Measurements from ENCODE around the gene PHLDA2.

PHLDA2 gene

DNA sequence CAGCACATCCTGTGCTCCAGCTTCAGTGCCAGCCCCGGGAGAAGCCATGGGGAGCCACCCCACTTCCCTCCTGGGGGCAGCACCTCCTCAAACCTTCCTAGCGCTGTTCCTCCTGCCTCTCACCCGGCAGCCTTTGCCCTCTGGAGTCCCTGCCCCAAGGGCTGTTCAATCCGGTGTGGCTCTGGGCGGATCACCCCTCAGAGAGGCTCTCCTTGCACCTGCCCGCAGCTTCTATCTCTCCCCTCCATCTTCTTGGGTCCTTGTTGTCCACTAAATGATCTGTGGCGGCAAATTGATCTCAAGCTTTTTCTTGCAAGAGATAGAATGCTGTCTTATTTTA, 25.6 kb downstream of the PHLDA2 start:
- Histone ChIP-seq H3K9ac (ENCODE audit: low read length) (no peak overlapping the region), H3K36me3 (ENCODE audit: control insufficient read depth, insufficient read depth, low read length) (no peaks in the 10 kb centered on the region), H3K4me1 (ENCODE audit: control insufficient read depth, insufficient read depth, low read length) (peaks cover 3% of the 10 kb centered on the region), H3K27me3 (ENCODE audit: control insufficient read depth, insufficient read depth, low read length) (no peaks in the 10 kb centered on the region), H3K4me3 (ENCODE audit: low read length) (peak overlapping the region; percentile 82), H3K27ac (ENCODE audit: low read depth, low read length) (no peak overlapping the region)

DNA sequence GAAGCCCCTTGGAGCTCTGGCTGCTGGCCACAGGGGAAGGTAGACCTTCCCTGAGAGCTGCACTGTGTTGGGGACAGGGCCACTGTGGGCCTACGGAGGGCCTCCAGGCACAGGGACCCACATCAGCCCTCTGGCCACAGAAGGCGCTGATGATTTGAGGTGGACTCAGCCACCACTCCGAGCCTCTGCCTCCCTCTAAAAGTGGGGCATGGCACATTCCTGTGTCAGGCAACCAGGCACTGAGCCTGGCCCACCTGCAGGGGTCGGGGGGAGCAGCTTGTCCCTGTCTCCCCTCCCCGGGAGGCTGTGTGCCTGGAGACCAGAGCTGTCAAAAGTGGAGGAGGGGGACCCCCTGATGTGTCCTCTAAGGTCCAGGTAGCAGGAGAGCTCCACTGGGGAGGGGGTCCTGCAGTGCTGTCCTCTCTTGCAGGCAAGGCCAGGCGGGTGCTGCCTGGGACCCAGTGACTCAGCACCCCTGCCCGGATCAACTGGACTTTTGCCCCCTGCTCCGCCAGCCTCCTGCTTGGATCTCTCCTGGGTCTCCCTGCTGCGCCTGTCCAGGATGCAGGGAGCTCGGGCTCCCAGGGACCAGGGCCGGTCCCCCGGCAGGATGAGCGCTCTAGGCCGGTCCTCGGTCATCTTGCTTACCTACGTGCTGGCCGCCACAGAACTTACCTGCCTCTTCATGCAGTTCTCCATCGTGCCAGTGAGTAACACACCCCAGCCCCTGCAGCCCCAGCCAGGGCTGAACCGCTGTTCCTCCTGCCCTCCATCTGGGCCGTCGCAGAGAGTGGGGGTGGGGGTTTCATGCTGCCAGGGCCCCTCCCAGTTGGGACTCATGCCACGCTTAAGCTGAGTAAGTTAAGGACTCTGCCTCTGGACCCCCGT, 26.2 kb downstream of the PHLDA2 start:
- Histone ChIP-seq H3K9ac (ENCODE audit: low read length) (peak overlapping the region; percentile 51), H3K27ac (ENCODE audit: low read depth, low read length) (peak overlapping the region; percentile 17)

DNA sequence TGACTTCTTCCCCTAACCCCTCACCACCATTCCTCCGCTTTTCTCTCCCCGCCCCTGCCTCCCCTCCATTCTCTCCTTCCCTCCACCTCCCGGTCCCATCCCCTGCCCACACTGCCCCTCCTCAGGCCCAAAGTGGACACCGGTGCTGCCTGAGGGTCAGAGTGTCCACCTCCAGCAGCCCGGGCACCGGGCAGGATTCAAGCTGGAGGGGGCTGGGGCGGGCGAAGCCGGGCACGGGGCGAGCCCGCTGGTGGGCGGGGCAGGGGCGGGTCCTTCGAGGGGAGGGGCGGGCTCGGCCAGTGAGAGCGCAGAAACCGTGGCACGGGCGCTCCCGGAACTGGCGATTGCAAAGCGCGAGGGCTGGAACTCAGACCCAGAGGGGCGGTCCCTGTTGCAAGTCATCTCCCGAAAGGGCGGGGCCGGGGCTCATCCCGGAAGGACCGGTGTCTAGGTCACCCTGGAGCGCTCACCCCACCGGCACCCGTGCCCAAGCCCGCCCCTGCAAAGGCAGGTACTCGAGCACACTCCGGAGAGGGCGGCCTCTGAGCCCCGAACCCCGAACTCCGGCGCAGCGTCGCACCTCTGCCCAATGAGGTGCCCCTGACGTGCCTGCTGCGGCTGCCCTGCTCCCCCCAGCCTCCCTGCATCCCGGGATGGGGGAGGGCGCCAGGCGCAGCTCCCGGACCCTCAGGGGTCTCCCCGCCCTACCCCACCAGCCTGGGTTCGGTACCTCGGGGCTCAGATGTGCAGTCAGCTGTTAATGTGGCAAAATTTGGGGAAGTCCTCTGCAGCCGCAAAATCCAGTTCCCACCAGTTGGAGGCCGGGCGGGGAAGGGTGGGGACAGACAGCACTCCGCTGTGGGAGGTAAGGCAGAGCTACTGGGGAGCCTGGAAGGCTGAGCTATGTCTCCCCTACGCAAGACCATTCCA, 27.1 kb downstream of the PHLDA2 start:
- peak overlapping the region; percentile 51 for H3K9ac ChIP-seq (ENCODE audit: low read length)

More for the DNA sequence above, 26.2 kb downstream of the PHLDA2 start:
- Histone ChIP-seq H3K4me1 (ENCODE audit: control insufficient read depth, insufficient read depth, low read length) (peaks cover 3% of the 10 kb centered on the region), H3K27me3 (ENCODE audit: control insufficient read depth, insufficient read depth, low read length) (no peaks in the 10 kb centered on the region), H3K4me3 (ENCODE audit: low read length) (peak overlapping the region; percentile 82), H3K36me3 (ENCODE audit: control insufficient read depth, insufficient read depth, low read length) (no peaks in the 10 kb centered on the region)

DNA sequence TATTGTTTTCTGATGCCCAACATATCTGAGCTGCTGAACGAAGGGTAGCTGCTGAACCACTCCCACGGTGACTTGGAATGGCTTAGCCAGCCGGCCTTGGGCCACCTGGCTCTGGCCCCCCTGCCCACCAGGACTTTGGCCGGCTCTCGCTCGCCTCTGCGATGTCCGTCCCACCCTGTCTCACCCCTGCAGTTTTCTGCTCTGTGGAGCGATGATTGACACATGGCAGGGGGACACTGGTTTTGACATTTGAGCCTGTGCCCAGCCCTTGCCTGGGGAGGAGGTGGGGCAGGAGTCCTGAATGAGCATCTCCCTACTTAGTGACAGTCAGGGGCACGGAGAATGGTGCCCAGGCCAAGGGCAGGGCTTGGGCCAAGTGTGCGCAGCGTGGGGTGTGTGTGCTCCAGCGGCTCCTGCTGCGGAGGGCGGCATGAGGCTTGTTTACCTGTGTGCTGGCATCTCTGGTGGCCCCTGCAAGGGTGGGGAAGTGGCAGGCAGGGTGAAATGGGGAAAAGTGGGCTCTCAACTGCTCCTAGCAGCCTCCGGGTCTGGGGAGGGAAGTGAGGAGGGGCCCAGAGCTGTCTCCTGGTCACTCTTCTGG, 27.9 kb downstream of the PHLDA2 start:
- H3K27ac ChIP-seq (ENCODE audit: low read depth, low read length), result no peak overlapping the region
- H3K36me3 ChIP-seq (ENCODE audit: control insufficient read depth, insufficient read depth, low read length), result no peaks in the 10 kb centered on the region
- H3K4me1 ChIP-seq (ENCODE audit: control insufficient read depth, insufficient read depth, low read length), result peaks cover 3% of the 10 kb centered on the region
- no peak overlapping the region for H3K9ac ChIP-seq (ENCODE audit: low read length)
- H3K27me3 ChIP-seq (ENCODE audit: control insufficient read depth, insufficient read depth, low read length), result no peaks in the 10 kb centered on the region
- H3K4me3 ChIP-seq (ENCODE audit: low read length), result peak overlapping the region; percentile 57

More for the DNA sequence above, 27.1 kb downstream of the PHLDA2 start:
- Histone ChIP-seq H3K4me1 (ENCODE audit: control insufficient read depth, insufficient read depth, low read length) (peaks cover 3% of the 10 kb centered on the region), H3K4me3 (ENCODE audit: low read length) (peak overlapping the region; percentile 82), H3K36me3 (ENCODE audit: control insufficient read depth, insufficient read depth, low read length) (no peaks in the 10 kb centered on the region), H3K27me3 (ENCODE audit: control insufficient read depth, insufficient read depth, low read length) (no peaks in the 10 kb centered on the region), H3K27ac (ENCODE audit: low read depth, low read length) (peak overlapping the region; percentile 44)

DNA sequence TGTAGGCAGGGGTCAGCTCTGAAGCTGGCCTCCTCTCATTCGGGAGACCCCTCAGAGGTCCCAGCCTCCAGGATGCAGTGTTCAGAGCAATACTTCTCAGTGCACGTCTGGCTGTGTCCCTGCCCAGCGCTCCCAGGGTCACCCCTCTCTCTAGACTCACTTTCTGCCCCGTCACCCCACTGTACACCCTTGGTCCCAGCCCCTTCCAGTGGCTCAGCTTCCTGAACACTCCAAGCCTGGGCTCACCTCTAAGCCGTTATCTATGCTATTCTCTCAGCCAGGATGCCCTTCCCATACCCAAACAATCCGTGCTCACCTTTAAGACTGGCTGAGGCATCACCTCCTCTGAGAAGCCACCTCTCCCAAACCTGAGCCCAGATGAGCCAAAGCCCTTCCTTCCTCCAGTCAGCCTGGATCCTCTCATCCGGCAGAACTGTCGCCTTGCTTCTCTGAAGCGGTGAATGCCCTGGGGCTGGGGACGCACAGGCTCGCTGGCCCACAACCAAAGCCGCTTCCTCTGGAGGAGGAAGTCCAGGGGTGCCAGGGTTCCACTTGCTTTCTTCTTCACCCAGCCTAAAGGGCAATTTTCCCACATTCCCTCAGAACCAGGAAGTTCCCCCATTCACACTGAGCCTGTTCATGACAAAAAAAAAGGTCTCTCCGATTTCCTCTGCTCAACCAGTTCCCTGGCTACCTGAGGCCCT, 30.0 kb downstream of the PHLDA2 start:
- H3K27me3 ChIP-seq (ENCODE audit: control insufficient read depth, insufficient read depth, low read length), result no peaks in the 10 kb centered on the region
- peaks cover 3% of the 10 kb centered on the region for H3K4me1 ChIP-seq (ENCODE audit: control insufficient read depth, insufficient read depth, low read length)
- no peak overlapping the region for H3K4me3 ChIP-seq (ENCODE audit: low read length)
- no peak overlapping the region for H3K9ac ChIP-seq (ENCODE audit: low read length)
- no peaks in the 10 kb centered on the region for H3K36me3 ChIP-seq (ENCODE audit: control insufficient read depth, insufficient read depth, low read length)
- H3K27ac ChIP-seq (ENCODE audit: low read depth, low read length), result no peak overlapping the region

DNA sequence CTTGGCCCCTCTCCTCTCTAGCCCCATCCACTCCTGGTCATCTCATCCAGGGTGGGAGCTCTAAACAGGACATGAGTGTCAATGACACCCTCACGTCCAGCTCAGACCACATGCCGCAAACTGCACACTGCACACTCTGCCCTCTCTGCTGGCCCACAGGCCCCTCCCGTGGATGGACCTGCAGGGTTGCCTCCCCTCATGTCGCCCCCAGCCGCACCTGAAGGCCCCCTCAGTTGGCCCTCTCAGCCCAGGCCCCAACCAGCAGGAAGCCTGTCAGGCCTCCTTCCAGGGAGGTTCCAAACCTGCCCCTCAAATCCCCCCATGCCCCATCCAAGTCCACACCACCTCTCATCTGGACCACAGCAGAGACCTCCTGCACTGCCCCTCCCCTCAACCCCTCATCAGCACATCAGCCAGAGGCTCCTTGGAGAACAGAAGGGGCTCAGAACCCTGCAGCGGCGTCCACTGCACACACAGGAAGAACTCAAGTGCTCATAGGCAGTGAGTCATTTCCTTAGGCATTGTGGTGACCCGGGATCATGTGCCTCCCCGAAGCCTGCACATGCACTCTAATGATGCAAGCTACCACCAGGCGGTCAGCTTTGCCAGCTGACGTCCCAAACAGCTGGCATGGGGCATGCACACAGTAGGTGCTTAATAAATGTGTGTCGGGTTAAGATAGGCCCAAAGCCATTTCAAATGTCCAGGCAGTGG, 30.7 kb downstream of the PHLDA2 start:
- Histone ChIP-seq H3K4me3 (ENCODE audit: low read length) (no peak overlapping the region), H3K27ac (ENCODE audit: low read depth, low read length) (no peak overlapping the region), H3K27me3 (ENCODE audit: control insufficient read depth, insufficient read depth, low read length) (no peaks in the 10 kb centered on the region), H3K4me1 (ENCODE audit: control insufficient read depth, insufficient read depth, low read length) (peaks cover 3% of the 10 kb centered on the region), H3K36me3 (ENCODE audit: control insufficient read depth, insufficient read depth, low read length) (no peaks in the 10 kb centered on the region), H3K9ac (ENCODE audit: low read length) (no peak overlapping the region)

DNA sequence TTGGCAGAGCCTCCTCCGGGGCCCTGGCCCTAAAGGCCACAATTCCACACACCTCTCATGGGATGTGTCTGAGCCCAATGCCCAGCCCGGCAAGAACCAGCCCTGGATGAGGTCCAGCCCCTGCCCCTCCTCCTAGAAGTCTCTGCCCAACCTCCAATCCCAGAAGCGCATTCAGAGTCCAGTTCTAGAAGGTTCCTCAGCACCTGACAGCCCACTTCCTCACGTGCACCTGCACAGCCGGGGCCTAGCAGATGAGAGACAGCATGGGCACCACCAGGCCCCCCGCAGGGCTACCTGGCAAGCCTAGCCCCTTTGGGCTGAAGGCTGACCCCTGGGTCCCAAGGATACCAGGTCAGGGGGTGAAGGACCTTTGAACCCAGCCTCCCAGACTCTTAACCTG, 32.2 kb downstream of the PHLDA2 start:
- H3K4me1 ChIP-seq (ENCODE audit: control insufficient read depth, insufficient read depth, low read length), result no peaks in the 10 kb centered on the region
- no peak overlapping the region for H3K4me3 ChIP-seq (ENCODE audit: low read length)
- H3K27ac ChIP-seq (ENCODE audit: low read depth, low read length), result no peak overlapping the region
- no peaks in the 10 kb centered on the region for H3K36me3 ChIP-seq (ENCODE audit: control insufficient read depth, insufficient read depth, low read length)
- H3K27me3 ChIP-seq (ENCODE audit: control insufficient read depth, insufficient read depth, low read length), result no peaks in the 10 kb centered on the region
- no peak overlapping the region for H3K9ac ChIP-seq (ENCODE audit: low read length)

DNA sequence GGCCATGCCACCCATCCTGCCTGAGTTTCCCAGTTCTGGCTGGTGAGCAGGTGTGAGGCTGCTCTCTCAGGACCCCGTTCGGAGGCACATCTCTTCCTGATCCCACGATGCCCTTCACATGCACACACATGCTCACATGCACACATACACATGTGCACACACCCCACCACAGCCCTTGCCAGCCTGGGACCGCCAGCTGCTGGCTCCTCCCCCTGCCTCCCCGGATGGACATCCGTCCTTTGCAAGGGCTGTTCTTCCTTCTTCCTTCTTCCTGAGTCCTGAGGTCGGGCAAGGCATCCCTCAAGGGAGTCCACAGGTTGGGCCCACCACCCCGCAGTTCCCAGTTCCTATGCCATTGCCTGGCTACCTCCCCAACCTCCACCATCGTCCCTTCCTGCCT, 33.2 kb downstream of the PHLDA2 start:
- peaks cover 4% of the 10 kb centered on the region for H3K4me1 ChIP-seq (ENCODE audit: control insufficient read depth, insufficient read depth, low read length)
- H3K4me3 ChIP-seq (ENCODE audit: low read length), result no peak overlapping the region
- no peak overlapping the region for H3K27ac ChIP-seq (ENCODE audit: low read depth, low read length)
- H3K9ac ChIP-seq (ENCODE audit: low read length), result no peak overlapping the region
- no peaks in the 10 kb centered on the region for H3K27me3 ChIP-seq (ENCODE audit: control insufficient read depth, insufficient read depth, low read length)
- H3K36me3 ChIP-seq (ENCODE audit: control insufficient read depth, insufficient read depth, low read length), result no peaks in the 10 kb centered on the region

DNA sequence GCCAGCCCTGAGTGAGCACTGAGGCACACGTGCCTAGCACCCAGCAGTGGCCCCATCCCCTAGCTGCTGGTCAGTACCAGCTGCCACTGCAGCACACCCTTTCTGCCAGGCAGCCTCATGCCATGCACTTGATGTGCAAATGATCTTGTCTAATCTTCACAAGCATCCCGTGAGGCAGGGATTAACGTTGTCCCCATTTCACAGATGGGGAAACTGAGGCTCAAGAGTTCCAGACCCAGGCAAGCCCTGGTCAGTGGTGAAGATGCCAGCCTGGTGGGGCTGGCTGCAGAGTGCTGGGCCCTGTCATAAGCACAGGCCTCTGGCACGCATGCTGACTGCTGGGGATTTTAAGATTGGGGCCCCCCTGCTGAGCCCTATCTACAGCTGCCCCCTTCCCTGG, 35.3 kb downstream of the PHLDA2 start:
- no peak overlapping the region for H3K27ac ChIP-seq (ENCODE audit: low read depth, low read length)
- H3K4me1 ChIP-seq (ENCODE audit: control insufficient read depth, insufficient read depth, low read length), result peaks cover 4% of the 10 kb centered on the region
- no peaks in the 10 kb centered on the region for H3K36me3 ChIP-seq (ENCODE audit: control insufficient read depth, insufficient read depth, low read length)
- no peaks in the 10 kb centered on the region for H3K27me3 ChIP-seq (ENCODE audit: control insufficient read depth, insufficient read depth, low read length)
- H3K4me3 ChIP-seq (ENCODE audit: low read length), result no peak overlapping the region
- no peak overlapping the region for H3K9ac ChIP-seq (ENCODE audit: low read length)

DNA sequence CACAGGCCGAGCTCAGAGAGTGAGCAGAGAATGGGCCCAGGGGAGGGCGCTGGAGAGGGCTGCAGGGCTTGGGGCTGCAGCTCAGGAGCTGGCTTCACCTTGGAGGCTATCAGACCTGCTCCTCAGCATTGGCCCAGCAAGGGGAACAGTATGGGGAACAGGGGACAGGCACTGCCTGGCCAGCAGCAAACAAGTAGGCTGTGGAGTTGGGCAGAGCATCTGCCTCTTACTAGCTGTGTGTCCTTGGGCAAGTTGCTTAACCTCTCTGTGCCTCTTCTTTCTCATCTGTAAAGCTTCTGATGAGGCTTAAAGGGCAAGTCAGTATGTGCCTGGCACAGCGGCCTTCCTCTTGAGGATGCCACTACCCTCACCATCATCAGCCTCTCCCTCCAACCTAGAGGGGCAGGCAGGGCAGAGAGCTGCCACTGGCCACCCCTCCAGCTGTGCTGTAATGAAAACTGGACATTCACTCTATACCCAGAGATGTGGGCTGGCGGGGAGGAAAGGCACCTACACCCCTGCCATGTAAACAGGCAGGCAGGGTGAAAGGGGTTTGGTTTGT, 36.2 kb downstream of the PHLDA2 start:
- no peaks in the 10 kb centered on the region for H3K36me3 ChIP-seq (ENCODE audit: control insufficient read depth, insufficient read depth, low read length)
- H3K27ac ChIP-seq (ENCODE audit: low read depth, low read length), result no peak overlapping the region
- peaks cover 4% of the 10 kb centered on the region for H3K4me1 ChIP-seq (ENCODE audit: control insufficient read depth, insufficient read depth, low read length)
- no peaks in the 10 kb centered on the region for H3K27me3 ChIP-seq (ENCODE audit: control insufficient read depth, insufficient read depth, low read length)
- H3K4me3 ChIP-seq (ENCODE audit: low read length), result peak overlapping the region; percentile 53
- H3K9ac ChIP-seq (ENCODE audit: low read length), result no peak overlapping the region

DNA sequence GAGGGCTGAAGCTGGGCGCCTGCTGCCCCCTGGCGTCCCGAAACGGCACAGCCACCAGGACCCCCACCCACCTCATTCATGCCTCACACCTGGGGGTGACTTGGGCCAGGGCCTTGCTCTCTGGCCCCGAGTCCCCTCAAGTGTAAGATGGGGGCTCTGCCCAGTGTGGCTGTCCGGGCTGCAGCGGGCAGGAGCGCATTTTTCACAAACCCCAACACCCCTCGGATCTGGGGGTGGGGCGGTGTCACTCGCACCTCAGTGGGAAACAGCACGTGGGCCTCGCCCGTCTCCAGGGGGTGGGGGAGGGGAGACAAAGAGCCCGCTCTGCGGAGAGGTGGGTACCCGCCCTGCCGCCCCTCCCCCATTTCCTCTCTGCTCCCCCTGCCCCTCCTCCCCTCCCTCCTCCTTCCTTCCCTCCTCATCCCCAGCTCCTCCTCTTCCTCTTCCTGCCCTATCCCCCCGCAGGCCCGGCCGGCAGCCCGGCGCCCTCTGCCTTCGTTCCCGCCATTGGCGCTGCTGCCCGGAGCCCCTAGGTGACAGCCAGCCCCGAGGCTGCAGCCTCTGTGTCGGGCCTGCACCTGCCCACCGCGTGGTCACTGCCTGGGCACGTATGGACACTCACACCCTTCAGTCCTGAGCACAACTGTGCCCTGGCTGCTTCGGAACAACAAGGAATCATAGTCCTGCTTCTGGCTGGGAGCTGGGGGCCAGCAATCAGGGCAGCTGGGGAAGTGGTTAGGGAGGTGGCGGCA, 36.8 kb downstream of the PHLDA2 start:
- peak overlapping the region; percentile 53 for H3K4me3 ChIP-seq (ENCODE audit: low read length)
- no peaks in the 10 kb centered on the region for H3K36me3 ChIP-seq (ENCODE audit: control insufficient read depth, insufficient read depth, low read length)
- H3K27ac ChIP-seq (ENCODE audit: low read depth, low read length), result no peak overlapping the region
- H3K9ac ChIP-seq (ENCODE audit: low read length), result peak overlapping the region; percentile 39
- H3K27me3 ChIP-seq (ENCODE audit: control insufficient read depth, insufficient read depth, low read length), result no peaks in the 10 kb centered on the region
- H3K4me1 ChIP-seq (ENCODE audit: control insufficient read depth, insufficient read depth, low read length), result peaks cover 4% of the 10 kb centered on the region

Measured in rectal smooth muscle tissue (tissue), 1 donor.